Measurements from ENCODE around the gene PREX1.

DNA sequence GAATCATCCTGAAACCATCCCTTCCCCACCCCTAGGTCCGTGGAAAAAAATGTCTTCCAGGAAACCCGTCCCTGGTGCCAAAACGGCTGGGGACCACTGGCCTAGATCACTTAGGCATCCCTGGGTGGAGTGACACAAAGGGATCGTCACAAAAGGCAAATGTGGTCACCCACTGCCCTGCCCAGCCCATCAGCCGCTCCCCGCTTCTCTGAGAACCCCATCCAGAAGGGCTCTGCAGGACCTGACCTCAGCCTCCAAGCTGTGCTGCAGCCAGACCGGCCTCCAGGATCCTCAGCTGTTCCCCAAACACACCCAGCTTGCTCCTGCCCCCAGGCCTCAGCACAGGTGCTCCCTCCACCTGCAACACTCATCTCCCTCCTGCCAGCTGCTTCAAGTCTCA lies 61.6 kb downstream of the PREX1 start:
- no peak for TF ChIP-seq POLR2A (IDR thresholded peaks at IDR 0.05)
- no peak for TF ChIP-seq CTCF (IDR thresholded peaks at IDR 0.05 in 8 of 11, conservative IDR thresholded peaks at IDR 0.05 in 3 of 11)
- peak in 1 of 3 donors; percentile 50 for TF ChIP-seq POLR2AphosphoS5 (IDR thresholded peaks at IDR 0.05)

Data from spleen (tissue), 7 donors.